GM12878 (cell line): ENCODE results near the gene CENPC. TPM values are rescaled to one million over a fixed set of nuclear protein-coding genes. Genes with fewer than 3 reads are reported as not detected.

Experiments used
- ATAC-seq: fragments of 200-7000 bp; cut with Tn5 transposase; 3 replicates; pipeline ENCODE4 v1.9.1; 2020; ENCODE audit warnings: mild to moderate bottlenecking, moderate library complexity
- BruUV-seq: library from RNA; stranded (reverse); fragments of 400-500 nt; replicated peaks from 2 replicates; lab custom pipeline; 2021; lab: Mats Ljungman, UMichigan
- CTCF ChIA-PET: fragments of 300-600 bp; sonication (Branson Sonifier 250); formaldehyde crosslinking; extraction: SDS; loops from one replicate; lab custom pipeline; 2021; ENCODE audit warnings: inconsistent platforms; lab: Yijun Ruan, JAX
- POLR2A ChIA-PET: fragments of 350-600 bp; formaldehyde crosslinking; extraction: SDS; loops from one replicate; lab custom pipeline; 2021; ENCODE audit warnings: inconsistent platforms; lab: Charles Lee
- RAD21 ChIA-PET: fragments of 300-600 bp; sonication (Branson Sonifier 250); formaldehyde crosslinking; loops from one replicate; lab custom pipeline; 2023; ENCODE audit warnings: antibody characterized with exemption; ENCODE audit not compliant: unreplicated experiment; lab: Charles Lee
- SMC1A ChIA-PET: fragments of 300-600 bp; sonication (Branson Sonifier 250); formaldehyde crosslinking; loops from one replicate; lab custom pipeline; 2023; ENCODE audit not compliant: unreplicated experiment, uncharacterized antibody; lab: Charles Lee
- DNase-seq: peaks from one replicate; pipeline ENCODE4 v3.0.0-alpha.2; 2011; ENCODE audit warnings: low read depth, low spot score
- FAIRE-seq: peaks from 3 replicates; lab custom pipeline; 2011; peaks lifted over from hg19 to GRCh38; lab: Jason Lieb, UNC
- H2AFZ ChIP-seq: 2 replicates; pipeline ENCODE4 v1.6.0; 2011; ENCODE audit warnings: low read depth, low read length, control low read depth; ENCODE audit not compliant: control insufficient read depth
- H3K27ac ChIP-seq: 2 replicates; pipeline ENCODE4 v1.5.1; 2011; ENCODE audit warnings: control low read depth; ENCODE audit not compliant: control insufficient read depth, insufficient read depth
- H3K27me3 ChIP-seq, 2 experiments: replicated peaks in 1 of 2; 2 replicates each; pipeline versions ENCODE4 v1.6.0 to v1.6.1; 2011; ENCODE audit warnings: low read length in 1 of 2; ENCODE audit not compliant: control insufficient read depth in 2 of 2, insufficient read depth in 2 of 2
- H3K36me3 ChIP-seq, 2 experiments: 2 replicates each; pipeline ENCODE4 v1.5.1; 2011; ENCODE audit warnings: low read length in 1 of 2; ENCODE audit not compliant: control insufficient read depth in 2 of 2, insufficient read depth in 2 of 2
- H3K4me1 ChIP-seq: 2 replicates; pipeline ENCODE4 v1.6.1; 2011; ENCODE audit warnings: mild to moderate bottlenecking, low read length, moderate library complexity, mixed read lengths; ENCODE audit not compliant: control insufficient read depth, insufficient read depth
- H3K4me2 ChIP-seq: 2 replicates; pipeline ENCODE4 v1.6.0; 2011; ENCODE audit warnings: control low read depth; ENCODE audit not compliant: control insufficient read depth, insufficient read depth
- H3K4me3 ChIP-seq: fragments of 200-600 bp; sonication (generic); 2 replicates; pipeline ENCODE4 v1.5.1; 2016
- H3K79me2 ChIP-seq: 2 replicates; pipeline ENCODE4 v1.6.0; 2011; ENCODE audit warnings: low read length; ENCODE audit not compliant: control insufficient read depth, insufficient read depth
- H3K9ac ChIP-seq: 2 replicates; pipeline ENCODE4 v1.8.0; 2011; ENCODE audit warnings: low read length, control low read depth, mixed read lengths; ENCODE audit not compliant: control insufficient read depth, insufficient read depth
- H3K9me3 ChIP-seq: replicated peaks from 3 replicates; pipeline ENCODE4 v1.5.1; 2011; ENCODE audit warnings: mild to moderate bottlenecking, low read length; ENCODE audit not compliant: control insufficient read depth, insufficient read depth
- H4K20me1 ChIP-seq: 2 replicates; pipeline ENCODE4 v1.6.0; 2011; ENCODE audit not compliant: control insufficient read depth, insufficient read depth
- CREM ChIP-seq: IDR thresholded peaks from 2 replicates; pipeline ENCODE4 v1.6.1; 2014; ENCODE audit warnings: antibody characterized with exemption, low read depth
- CUX1 ChIP-seq: IDR thresholded peaks from 2 replicates; pipeline ENCODE4 v1.6.1; 2012; ENCODE audit warnings: improper control_type of control experiment, low read depth, low read length; ENCODE audit not compliant: insufficient replicate concordance
- EP300 ChIP-seq, 2 experiments: fragments of 150-350 bp in 1 of 2; IDR thresholded peaks; 2 replicates each; pipeline ENCODE4 v1.6.1; 2011 to 2012; ENCODE audit warnings: low read depth in 2 of 2, low read length in 2 of 2, borderline replicate concordance in 1 of 2, improper control_type of control experiment in 1 of 2, inconsistent platforms in 1 of 2; ENCODE audit not compliant: control insufficient read depth in 1 of 2
- HCFC1 ChIP-seq: fragments of 150-350 bp; IDR thresholded peaks from 2 replicates; pipeline ENCODE4 v1.6.1; 2014; ENCODE audit warnings: low read length
- MYB ChIP-seq: fragments of 150-350 bp; IDR thresholded peaks from 2 replicates; pipeline ENCODE4 v1.6.1; 2014; ENCODE audit warnings: mild to moderate bottlenecking, low read depth, low read length, borderline replicate concordance
- PML ChIP-seq: IDR thresholded peaks from 2 replicates; pipeline ENCODE4 v1.6.1; 2012; ENCODE audit warnings: low read length, inconsistent platforms
- RAD51 ChIP-seq: fragments of 450-650 bp; IDR thresholded peaks from 2 replicates; pipeline ENCODE4 v1.6.1; 2016; ENCODE audit warnings: moderate library complexity, mild to moderate bottlenecking, inconsistent platforms
- STAT3 ChIP-seq: IDR thresholded peaks from 2 replicates; pipeline ENCODE4 v1.6.1; 2011; ENCODE audit warnings: low read depth, low read length, improper control_type of control experiment
- SUPT20H ChIP-seq: IDR thresholded peaks from 2 replicates; pipeline ENCODE4 v1.6.1; 2011; ENCODE audit warnings: low read depth, mild to moderate bottlenecking, low read length, moderate library complexity, borderline replicate concordance; ENCODE audit not compliant: control insufficient read depth
- TAF1 ChIP-seq: IDR thresholded peaks from 2 replicates; pipeline ENCODE4 v1.6.1; 2011; ENCODE audit warnings: mild to moderate bottlenecking, low read depth, low read length, borderline replicate concordance
- TCF3 ChIP-seq: IDR thresholded peaks from 2 replicates; pipeline ENCODE4 v1.6.1; 2012; ENCODE audit warnings: low read depth, mild to moderate bottlenecking, low read length, borderline replicate concordance; ENCODE audit not compliant: insufficient read depth
- WGBS: methylation state at CpG from one replicate; pipeline ENCODE4 v1.1.6; 2016; ENCODE audit warnings: low lambda C conversion rate; ENCODE audit not compliant: insufficient replicate concordance, insufficient coverage; ENCODE audit errors: missing lambda C conversion rate; 5-methylcytosine and 5-hydroxymethylcytosine counted together
- in situ Hi-C: fragments of 300-500 bp; cut with MboI; formaldehyde crosslinking; loops from 9 replicates; pipeline ENCODE4 v1.14.3; 2018; ENCODE audit warnings: mixed read lengths
- intact Hi-C: fragments of 100-400 bp; cut with micrococcal nuclease; formaldehyde crosslinking; loops from one replicate; pipeline ENCODE4 v1.14.2; 2022; ENCODE audit not compliant: unreplicated experiment
- polyA plus RNA-seq, 11 experiments: library from polyadenylated mRNA; depleted of rRNA in 4 of 11; unstranded in 6 of 11; stranded (reverse) in 5 of 11; fragments of >200 nt; fragmentation: Nextera tagmentation in 4 of 11; fragmentation: Illumina TruSeq in 1 of 11; extraction: Ambion mirVana in 4 of 11; extraction: Trizol in 1 of 11; gene quantifications; 1 replicate in 1 of 11; 2 replicates in 10 of 11; pipeline versions ENCODE4 v1.2.1 to v1.2.3, GENCODE V29; 2011 to 2016; ENCODE audit warnings: inconsistent platforms in 2 of 11, missing spikeins in 2 of 11, low read depth in 1 of 11
- total RNA-seq, 4 experiments: library from RNA; depleted of rRNA in 3 of 4; stranded (reverse); fragments of >200 nt in 3 of 4; fragmentation: Illumina TruSeq in 1 of 4; extraction: Trizol in 1 of 4; gene quantifications; 2 replicates each; pipeline versions ENCODE4 v1.2.1 to v1.2.3, GENCODE V29; 2013 to 2021

The CENPC gene
- total and polyA plus RNA-seq, 10 of the 15 experiments (the other 5 are each of a cell fraction or from before 2014, with no cell fraction given) = 13.1 to 34.9 (median 20.3) TPM

- ChIA-PET POLR2A (interaction anchor here (1.4 kb wide), 1 partner anchor 39 kb away, joined by 3 read pairs; no protein-coding TSS in a partner anchor), CTCF (interaction anchor here (0.7 to 2.6 kb wide), 4 partner anchors 10 to 119 kb away, joined by 3 to 10 read pairs (median 4); partner anchors contain the start of genes CENPC and UBA6), SMC1A (interaction anchor here (1.0 to 3.3 kb wide), 11 partner anchors 8 to 165 kb away, joined by 3 to 18 read pairs (median 4); partner anchors contain the start of gene CENPC), RAD21 (interaction anchor here (0.6 to 1.4 kb wide), 2 partner anchors 11 to 119 kb away, joined by 4 read pairs; partner anchors contain the start of gene UBA6)
- intact Hi-C loops = loop anchor here (2.0 kb wide), 1 partner anchor 33 kb away; no protein-coding TSS in a partner anchor
- ATAC-seq = no peak
- BruUV-seq = no TSS peak
- Histone ChIP-seq H3K79me2 (no peaks in the 10 kb centered on the region), H3K4me2 (peak overlapping the region; percentile 64; the same call in 1 of the 2 replicates), H3K36me3 (no peaks in the 10 kb centered on the region), H3K27ac (peak overlapping the region; percentile 8), H3K9ac (no peak overlapping the region), H3K27me3 (no peaks in the 10 kb centered on the region), H3K9me3 (no peaks in the 10 kb centered on the region; the same call in 2 of the 3 replicates), H2AFZ (no peak overlapping the region), H3K4me3 (no peak overlapping the region), H4K20me1 (no peaks in the 10 kb centered on the region), H3K4me1 (peaks cover 14% of the 10 kb centered on the region)
- in situ Hi-C loops = no loop called here
- WGBS = 48% methylated on average over 2 of the region's 2 CpGs
- TF ChIP-seq MYB (no peak), EP300 (IDR thresholded peaks at IDR 0.05; ENCODE audit: borderline replicate concordance in 1 of 2, control insufficient read depth in 1 of 2, low read depth in 2 of 2, low read length in 2 of 2) (no peak), TAF1 (no peak), HCFC1 (no peak), CREM (no peak), STAT3 (no peak), TCF3 (no peak), SUPT20H (no peak), RAD51 (no peak), CUX1 (no peak), PML (no peak)
- no peak for DNase-seq
- no peak for FAIRE-seq
Observed at GRCh38 chr4:67581913-67582312, 36.6 kb upstream of the CENPC start.
